Measurements from ENCODE around the gene TSPEAR.

TSPEAR gene

GRCh38 chr21:44566403-44566802, 145.0 kb downstream of the TSPEAR start:
- Histone ChIP-seq H3K4me3 (ENCODE audit: low read length) (no peak overlapping the region), H3K4me2 (ENCODE audit: low read length) (no peak overlapping the region), H3K79me2 (ENCODE audit: control insufficient read depth, low read length) (no peaks in the 10 kb centered on the region), H3F3A (ENCODE audit: control insufficient read depth, insufficient read depth) (no peaks in the 10 kb centered on the region), H3K36me3 (ENCODE audit: control insufficient read depth, low read length) (no peaks in the 10 kb centered on the region), H3K27me3 (ENCODE audit: control insufficient read depth, low read length) (no peaks in the 10 kb centered on the region), H4K20me1 (ENCODE audit: control insufficient read depth, insufficient read depth, low read depth, low read length) (no peaks in the 10 kb centered on the region), H3K27ac (ENCODE audit: low read depth, low read length) (no peak overlapping the region), H3K9me3 (ENCODE audit: control insufficient read depth, insufficient read depth, low read length) (no peaks in the 10 kb centered on the region), H3K4me1 (ENCODE audit: control insufficient read depth, low read length) (no peaks in the 10 kb centered on the region), H3K9me2 (replicated peaks; ENCODE audit: control insufficient read depth, low read length) (no peaks in the 10 kb centered on the region)
- no peak for TF ChIP-seq EZH2phosphoT487 (IDR thresholded peaks at IDR 0.05; ENCODE audit: borderline replicate concordance, low read length)
- TF ChIP-seq, protein P1, sequence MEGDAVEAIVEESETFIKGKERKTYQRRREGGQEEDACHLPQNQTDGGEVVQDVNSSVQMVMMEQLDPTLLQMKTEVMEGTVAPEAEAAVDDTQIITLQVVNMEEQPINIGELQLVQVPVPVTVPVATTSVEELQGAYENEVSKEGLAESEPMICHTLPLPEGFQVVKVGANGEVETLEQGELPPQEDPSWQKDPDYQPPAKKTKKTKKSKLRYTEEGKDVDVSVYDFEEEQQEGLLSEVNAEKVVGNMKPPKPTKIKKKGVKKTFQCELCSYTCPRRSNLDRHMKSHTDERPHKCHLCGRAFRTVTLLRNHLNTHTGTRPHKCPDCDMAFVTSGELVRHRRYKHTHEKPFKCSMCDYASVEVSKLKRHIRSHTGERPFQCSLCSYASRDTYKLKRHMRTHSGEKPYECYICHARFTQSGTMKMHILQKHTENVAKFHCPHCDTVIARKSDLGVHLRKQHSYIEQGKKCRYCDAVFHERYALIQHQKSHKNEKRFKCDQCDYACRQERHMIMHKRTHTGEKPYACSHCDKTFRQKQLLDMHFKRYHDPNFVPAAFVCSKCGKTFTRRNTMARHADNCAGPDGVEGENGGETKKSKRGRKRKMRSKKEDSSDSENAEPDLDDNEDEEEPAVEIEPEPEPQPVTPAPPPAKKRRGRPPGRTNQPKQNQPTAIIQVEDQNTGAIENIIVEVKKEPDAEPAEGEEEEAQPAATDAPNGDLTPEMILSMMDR (IDR thresholded peaks at IDR 0.05; ENCODE audit: low read depth, low read length, poor library complexity, severe bottlenecking) = no peak

DNA sequence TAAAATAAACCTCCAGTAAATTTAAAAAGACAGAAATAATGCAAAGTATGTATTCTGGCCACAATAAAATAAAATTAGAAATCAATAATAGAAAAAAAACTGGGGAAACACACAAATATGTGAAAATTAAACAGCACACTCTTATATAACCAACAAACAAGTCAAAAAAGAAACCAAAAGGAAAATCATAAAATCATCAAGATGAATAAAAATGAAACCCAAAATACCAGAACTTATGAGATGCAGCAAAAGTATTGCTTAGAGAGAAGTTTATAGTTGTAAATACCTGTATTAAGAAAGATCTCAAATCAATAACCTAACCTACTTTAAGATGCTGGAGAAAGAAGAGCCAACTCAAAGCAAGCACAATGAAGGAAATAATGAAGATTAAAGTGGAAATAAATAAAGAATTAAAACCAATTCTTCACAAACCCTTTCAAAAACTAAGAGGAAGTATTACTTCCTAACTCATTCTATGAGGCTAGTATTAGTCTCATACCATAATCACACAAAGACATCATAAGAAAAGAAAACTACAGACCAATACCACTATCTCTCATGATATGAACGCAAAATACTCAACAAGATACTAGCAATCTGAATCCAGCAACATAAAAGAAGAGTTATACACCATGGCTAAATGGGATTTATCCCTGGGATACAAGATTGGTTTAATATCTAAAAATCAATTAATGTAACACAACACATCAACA, 146.3 kb downstream of the TSPEAR start:
- Histone ChIP-seq H3K9me2 (replicated peaks; ENCODE audit: control insufficient read depth, low read length) (no peaks in the 10 kb centered on the region), H3K79me2 (ENCODE audit: control insufficient read depth, low read length) (no peaks in the 10 kb centered on the region), H3K27ac (ENCODE audit: low read depth, low read length) (no peak overlapping the region), H3K4me3 (ENCODE audit: low read length) (no peak overlapping the region), H3K27me3 (ENCODE audit: control insufficient read depth, low read length) (no peaks in the 10 kb centered on the region), H3K9me3 (ENCODE audit: control insufficient read depth, insufficient read depth, low read length) (no peaks in the 10 kb centered on the region), H3F3A (ENCODE audit: control insufficient read depth, insufficient read depth) (no peaks in the 10 kb centered on the region), H3K4me2 (ENCODE audit: low read length) (no peak overlapping the region), H3K4me1 (ENCODE audit: control insufficient read depth, low read length) (no peaks in the 10 kb centered on the region), H4K20me1 (ENCODE audit: control insufficient read depth, insufficient read depth, low read depth, low read length) (no peaks in the 10 kb centered on the region), H3K36me3 (ENCODE audit: control insufficient read depth, low read length) (no peaks in the 10 kb centered on the region)
- TF ChIP-seq, protein P1 (IDR thresholded peaks at IDR 0.05; ENCODE audit: low read depth, low read length, poor library complexity, severe bottlenecking) = no peak
- no peak for TF ChIP-seq EZH2phosphoT487 (IDR thresholded peaks at IDR 0.05; ENCODE audit: borderline replicate concordance, low read length)

DNA sequence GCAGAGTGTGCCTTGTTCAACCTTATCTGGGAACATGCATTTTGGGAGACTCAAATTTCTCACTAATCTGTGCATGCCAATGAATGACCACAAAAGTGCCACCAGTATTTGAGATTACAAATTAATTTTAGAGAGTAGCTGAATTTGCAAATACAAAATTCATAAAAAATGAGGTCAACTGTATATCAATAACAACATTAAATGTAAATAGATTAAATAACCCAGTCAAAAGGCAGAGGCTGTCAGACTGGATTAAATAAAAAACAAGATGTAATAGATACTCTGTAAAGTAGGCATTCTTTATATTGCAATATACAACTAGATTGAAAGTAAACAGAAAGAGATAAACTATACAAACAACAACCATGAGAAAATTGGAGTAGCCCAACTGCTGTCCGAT, 147.3 kb downstream of the TSPEAR start:
- TF ChIP-seq EZH2phosphoT487 (IDR thresholded peaks at IDR 0.05; ENCODE audit: borderline replicate concordance, low read length) = no peak
- TF ChIP-seq, protein P1 (IDR thresholded peaks at IDR 0.05; ENCODE audit: low read depth, low read length, poor library complexity, severe bottlenecking) = no peak
- Histone ChIP-seq H3K27me3 (ENCODE audit: control insufficient read depth, low read length) (peaks cover 4% of the 10 kb centered on the region; the same call in 1 of the 2 replicates), H3K4me2 (ENCODE audit: low read length) (no peak overlapping the region), H3K4me3 (ENCODE audit: low read length) (no peak overlapping the region), H4K20me1 (ENCODE audit: control insufficient read depth, insufficient read depth, low read depth, low read length) (no peaks in the 10 kb centered on the region), H3K36me3 (ENCODE audit: control insufficient read depth, low read length) (no peaks in the 10 kb centered on the region), H3K9me3 (ENCODE audit: control insufficient read depth, insufficient read depth, low read length) (no peaks in the 10 kb centered on the region), H3F3A (ENCODE audit: control insufficient read depth, insufficient read depth) (no peaks in the 10 kb centered on the region), H3K9me2 (replicated peaks; ENCODE audit: control insufficient read depth, low read length) (no peaks in the 10 kb centered on the region), H3K79me2 (ENCODE audit: control insufficient read depth, low read length) (no peaks in the 10 kb centered on the region), H3K27ac (ENCODE audit: low read depth, low read length) (no peak overlapping the region), H3K4me1 (ENCODE audit: control insufficient read depth, low read length) (no peaks in the 10 kb centered on the region)

All from DOHH2 (cell line).